Muscle of back (tissue), 11 donors: ENCODE measurements around the gene NLRP14. TPM values are rescaled to one million over a fixed set of nuclear protein-coding genes. Genes with fewer than 3 reads are reported as not detected.

Source experiments
- DNase-seq, 3 donors: peaks; one replicate each; pipeline versions ENCODE4 v3.0.0 to v3.0.0-alpha.2; 2013
- polyA plus RNA-seq, 10 donors: library from polyadenylated mRNA; unstranded; fragments of 120-200 nt; gene quantifications; one replicate each; pipeline ENCODE4 v1.2.1, GENCODE V29; 2013; ENCODE audit not compliant: insufficient read length in 10 of 10

The NLRP14 gene
- polyA plus RNA-seq, 10 donors: 0.03 to 0.14 (median 0.08) TPM; not detected in 1

GRCh38 chr11:7050191-7050590 lies 29.9 kb downstream of the NLRP14 start:
- DNase-seq: no peak

- no peak for DNase-seq
These were observed 36.7 kb downstream of the NLRP14 start for GRCh38 chr11:7056828-7057513.

DNA sequence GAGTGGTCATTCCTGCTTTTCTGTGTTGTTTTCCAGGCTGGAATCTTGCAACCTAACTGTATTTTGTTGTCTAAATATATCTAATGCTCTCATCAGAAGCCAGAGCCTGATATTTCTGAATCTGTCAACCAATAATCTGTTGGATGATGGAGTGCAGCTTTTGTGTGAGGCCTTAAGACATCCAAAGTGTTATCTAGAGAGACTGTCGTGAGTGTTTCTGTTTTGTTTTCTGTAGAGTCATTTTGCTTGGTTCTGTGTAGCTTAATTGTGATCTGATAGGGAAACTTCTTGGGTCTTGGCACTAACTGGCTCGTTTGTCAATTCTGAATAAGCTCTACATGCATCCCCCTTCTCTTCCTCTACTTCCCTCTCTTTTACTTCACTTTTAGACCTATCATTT lies 37.4 kb downstream of the NLRP14 start:
- no peak for DNase-seq

- no peak for DNase-seq
These were observed 40.6 kb downstream of the NLRP14 start for GRCh38 chr11:7060868-7061267.

DNA sequence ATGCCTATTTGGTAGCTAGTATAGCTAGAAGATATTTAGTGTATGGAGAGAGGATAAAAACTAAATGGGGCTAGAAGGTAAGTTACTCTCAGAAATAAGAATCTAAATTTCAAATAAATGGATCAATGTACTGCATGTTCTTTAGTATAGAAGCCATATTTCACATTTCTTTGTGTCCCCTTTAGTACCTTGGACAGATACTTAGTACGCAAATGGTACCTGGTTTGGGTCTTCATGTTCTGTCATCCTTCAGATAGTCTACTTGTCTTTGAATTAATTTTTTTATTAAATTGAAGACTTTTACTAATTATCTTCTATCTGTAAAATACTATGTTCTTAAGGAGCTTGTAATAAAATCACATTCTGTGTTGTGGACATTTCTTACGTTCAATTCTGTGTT lies 42.3 kb downstream of the NLRP14 start:
- no peak for DNase-seq

DNA sequence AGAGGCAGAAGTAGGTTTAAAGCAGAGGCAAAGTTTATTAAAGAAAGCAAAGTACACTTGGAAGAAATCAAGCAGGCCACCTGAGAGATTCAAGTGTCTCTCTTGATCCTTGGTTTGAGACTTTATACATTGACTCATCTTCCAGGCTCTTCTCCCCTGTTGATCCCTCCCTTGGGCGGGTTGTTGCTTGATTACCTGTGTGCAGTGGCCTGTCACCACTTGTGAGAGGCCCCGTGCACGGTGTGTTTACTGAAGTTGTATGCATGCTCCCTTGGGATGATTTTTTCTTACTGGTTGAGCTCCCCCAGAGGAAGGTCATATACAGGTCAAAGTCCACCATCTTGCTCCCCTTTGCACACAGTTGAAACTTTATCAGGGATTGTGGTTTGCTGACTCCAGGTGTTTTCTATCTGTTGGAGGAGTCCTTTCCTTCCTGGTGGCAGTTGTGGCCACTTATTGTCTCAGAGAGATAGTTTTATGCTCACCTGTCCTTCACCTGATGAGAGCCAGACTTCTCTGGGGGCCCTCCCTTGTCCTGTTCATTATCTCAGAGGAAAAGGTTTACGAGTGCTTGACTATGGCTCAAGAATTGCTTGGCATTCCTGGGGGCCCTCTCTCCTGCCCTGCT lies 52.2 kb downstream of the NLRP14 start:
- DNase-seq: no peak

- DNase-seq: no peak
These were observed 56.8 kb downstream of the NLRP14 start for GRCh38 chr11:7077101-7077500.

GRCh38 chr11:7079545-7080135 lies 59.4 kb downstream of the NLRP14 start:
- no peak for DNase-seq

- DNase-seq: no peak
These were observed 60.6 kb downstream of the NLRP14 start for GRCh38 chr11:7080900-7081299.

GRCh38 chr11:7081441-7081840 lies 61.2 kb downstream of the NLRP14 start:
- no peak for DNase-seq

DNA sequence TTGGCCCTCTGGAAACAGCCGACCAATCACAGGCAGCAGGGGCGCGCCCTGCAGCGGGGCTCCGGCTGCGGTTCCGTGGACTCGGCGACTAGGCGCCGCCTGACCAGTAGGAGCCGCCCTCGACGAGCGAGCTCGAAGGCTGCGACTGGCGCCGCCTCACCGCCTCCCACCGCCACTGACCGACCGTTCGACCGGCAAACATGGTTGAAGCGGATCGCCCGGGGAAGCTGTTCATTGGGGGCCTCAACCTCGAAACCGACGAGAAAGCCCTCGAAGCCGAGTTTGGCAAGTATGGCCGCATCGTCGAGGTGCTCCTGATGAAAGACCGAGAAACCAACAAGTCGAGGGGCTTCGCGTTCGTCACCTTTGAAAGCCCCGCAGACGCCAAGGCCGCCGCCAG lies 68.6 kb downstream of the NLRP14 start, which contains the start of gene RBMXL2:
RBMXL2 (plus strand) TSS at position 78 of the 400 bp plus-strand sequence; CDS start at position 201, 123 bp downstream.
- no peak for DNase-seq

DNA sequence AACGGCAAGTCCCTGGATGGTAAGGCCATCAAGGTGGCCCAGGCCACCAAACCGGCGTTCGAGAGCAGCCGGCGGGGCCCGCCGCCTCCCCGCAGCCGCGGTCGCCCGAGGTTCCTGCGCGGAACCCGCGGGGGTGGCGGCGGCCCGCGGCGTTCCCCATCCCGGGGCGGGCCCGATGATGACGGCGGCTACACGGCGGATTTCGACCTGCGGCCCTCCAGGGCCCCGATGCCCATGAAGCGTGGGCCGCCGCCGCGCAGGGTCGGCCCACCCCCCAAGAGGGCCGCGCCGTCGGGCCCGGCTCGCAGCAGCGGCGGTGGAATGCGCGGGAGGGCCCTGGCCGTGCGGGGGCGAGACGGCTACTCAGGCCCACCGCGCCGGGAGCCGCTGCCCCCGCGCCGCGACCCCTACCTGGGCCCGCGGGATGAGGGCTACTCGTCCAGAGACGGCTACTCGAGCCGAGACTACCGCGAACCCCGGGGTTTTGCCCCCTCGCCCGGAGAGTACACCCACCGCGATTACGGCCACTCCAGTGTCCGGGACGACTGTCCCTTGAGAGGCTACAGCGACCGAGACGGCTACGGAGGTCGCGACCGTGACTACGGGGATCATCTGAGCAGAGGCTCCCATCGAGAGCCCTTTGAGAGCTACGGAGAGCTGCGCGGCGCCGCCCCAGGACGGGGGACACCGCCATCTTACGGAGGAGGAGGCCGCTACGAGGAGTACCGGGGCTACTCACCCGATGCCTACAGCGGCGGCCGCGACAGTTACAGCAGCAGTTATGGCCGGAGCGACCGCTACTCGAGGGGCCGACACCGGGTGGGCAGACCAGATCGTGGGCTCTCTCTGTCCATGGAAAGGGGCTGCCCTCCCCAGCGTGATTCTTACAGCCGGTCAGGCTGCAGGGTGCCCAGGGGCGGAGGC lies 69.3 kb downstream of the NLRP14 start:
- no peak for DNase-seq

- peak; percentile 13 to 59 (median 38) for DNase-seq
These were observed 78.1 kb downstream of the NLRP14 start for GRCh38 chr11:7098235-7098832.

DNA sequence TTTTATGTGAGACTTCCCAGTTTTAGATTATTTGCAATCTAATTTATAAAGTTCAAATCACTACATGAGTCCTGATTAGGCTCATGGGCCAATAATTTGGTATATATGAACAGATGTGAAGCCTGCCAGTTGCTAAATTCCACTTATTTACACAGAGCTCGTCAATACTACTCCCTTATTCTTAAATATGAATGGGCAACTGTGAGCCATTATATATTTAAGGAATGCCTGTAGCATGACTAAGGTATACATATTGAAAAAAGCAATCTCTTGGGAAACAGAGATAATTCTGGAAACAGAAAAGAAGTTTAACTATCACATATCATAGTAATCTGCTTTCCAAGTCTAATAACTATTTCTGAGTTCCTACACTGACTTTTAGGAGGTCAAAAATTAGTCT lies 95.5 kb downstream of the NLRP14 start:
- DNase-seq: no peak

- DNase-seq: no peak
These were observed 96.1 kb downstream of the NLRP14 start for GRCh38 chr11:7116370-7116769.

Other genes with a start within 250 kb of the NLRP14 start
- under 1 TPM in 2 of 10 donors, not detected in 8; 0.09 to 0.16 TPM for gene OR2AG2, start 248.5 kb upstream of the NLRP14 start, polyA plus RNA-seq
- gene OR2AG1, start 237.5 kb upstream of the NLRP14 start, polyA plus RNA-seq: under 1 TPM in 2 of 10 donors, not detected in 8; 0.04 to 0.10 TPM
- gene OR6A2, start 220.8 kb upstream of the NLRP14 start, polyA plus RNA-seq: not detected
- gene OR10A5, start 174.8 kb upstream of the NLRP14 start, polyA plus RNA-seq: not detected
- not detected for gene OR10A2, start 157.4 kb upstream of the NLRP14 start, polyA plus RNA-seq
- gene OR10A4, start 143.9 kb upstream of the NLRP14 start, polyA plus RNA-seq: not detected
- gene OR2D2, start 128.0 kb upstream of the NLRP14 start, polyA plus RNA-seq: not detected
- gene OR2D3, start 99.5 kb upstream of the NLRP14 start, polyA plus RNA-seq: not detected
- gene ZNF215, start 94.1 kb upstream of the NLRP14 start, polyA plus RNA-seq: 1 to 10 TPM in 3 of 10 donors, under 1 TPM in 7; 0.55 to 1.7 (median 0.97) TPM
- gene ZNF214, start 133 bp upstream of the NLRP14 start, polyA plus RNA-seq: 1 to 10 TPM; 1.3 to 3.0 (median 2.3) TPM
- gene RBMXL2, start 68.5 kb downstream of the NLRP14 start, polyA plus RNA-seq: not detected
- gene SYT9, start 231.4 kb downstream of the NLRP14 start, polyA plus RNA-seq: 1 to 10 TPM in 2 of 10 donors, under 1 TPM in 8; 0.17 to 2.8 (median 0.40) TPM